HepG2 (cell line): ENCODE measurements around the gene MEF2B. TPM values are rescaled to one million over a fixed set of nuclear protein-coding genes. Genes with fewer than 3 reads are reported as not detected.

ENCODE experiments used
- AHR ChIP-seq: IDR thresholded peaks from 2 replicates; pipeline ENCODE4 v1.6.1; 2018; ENCODE audit warnings: missing genetic modification reagents, missing compliant biosample characterization
- BRD4 ChIP-seq: sonication (generic); formaldehyde crosslinking; IDR thresholded peaks from 2 replicates; pipeline ENCODE4 v1.4.0; 2020; ENCODE audit warnings: missing genetic modification reagents
- GZF1 ChIP-seq: sonication (generic); formaldehyde crosslinking; IDR thresholded peaks from 2 replicates; pipeline ENCODE4 v1.5.1; 2020; ENCODE audit warnings: mild to moderate bottlenecking, missing genetic modification reagents
- SNAI1 ChIP-seq: sonication (generic); formaldehyde crosslinking; IDR thresholded peaks from 2 replicates; pipeline ENCODE4 v1.5.0; 2020; ENCODE audit warnings: mild to moderate bottlenecking, missing genetic modification reagents, borderline replicate concordance
- SNRNP70 ChIP-seq: fragments of 200-400 bp; formaldehyde crosslinking; IDR thresholded peaks from 2 replicates; pipeline ENCODE4 v1.6.1; 2017; ENCODE audit warnings: mild to moderate bottlenecking, low read depth, low read length, moderate library complexity
- TAF15 ChIP-seq: fragments of 200-400 bp; formaldehyde crosslinking; IDR thresholded peaks from one replicate; pipeline ENCODE4 v1.6.1; 2018; ENCODE audit warnings: mild to moderate bottlenecking, low read depth, low read length; ENCODE audit not compliant: poor library complexity, severe bottlenecking
- YEATS4 ChIP-seq: sonication (generic); formaldehyde crosslinking; IDR thresholded peaks from 2 replicates; pipeline ENCODE4 v1.4.0; 2020; ENCODE audit warnings: missing genetic modification reagents, borderline replicate concordance
- ZFP36L2 ChIP-seq: sonication (generic); formaldehyde crosslinking; IDR thresholded peaks from 2 replicates; pipeline ENCODE4 v1.4.0; 2020; ENCODE audit warnings: missing genetic modification reagents
- ZNF17 ChIP-seq: sonication (generic); formaldehyde crosslinking; IDR thresholded peaks from 2 replicates; pipeline ENCODE4 v1.5.0; 2020; ENCODE audit warnings: mild to moderate bottlenecking, missing genetic modification reagents
- ZNF589 ChIP-seq: sonication (generic); formaldehyde crosslinking; conservative IDR thresholded peaks from 2 replicates; pipeline ENCODE4 v1.8.0; 2022; ENCODE audit warnings: mild to moderate bottlenecking, moderate library complexity, missing genetic modification reagents
- ZNF660 ChIP-seq: sonication (generic); formaldehyde crosslinking; IDR thresholded peaks from 2 replicates; pipeline ENCODE4 v1.5.1; 2020; ENCODE audit warnings: mild to moderate bottlenecking, low read depth, missing genetic modification reagents, borderline replicate concordance
- ZNF672 ChIP-seq: sonication (generic); formaldehyde crosslinking; IDR thresholded peaks from 2 replicates; pipeline ENCODE4 v1.8.1; 2022; ENCODE audit warnings: missing genetic modification reagents
- ZNF841 ChIP-seq: sonication (generic); formaldehyde crosslinking; IDR thresholded peaks from 2 replicates; pipeline ENCODE4 v1.8.1; 2023; ENCODE audit warnings: missing genetic modification reagents, borderline replicate concordance
- polyA plus RNA-seq, 8 experiments: library from polyadenylated mRNA; depleted of rRNA in 3 of 8; stranded (reverse) in 7 of 8; unstranded in 1 of 8; fragments of >200 nt; fragmentation: Illumina TruSeq in 4 of 8; extraction: Trizol in 4 of 8; gene quantifications; 2 replicates each; pipeline versions ENCODE4 v1.2.1 to v1.2.3, GENCODE V29; 2011 to 2016; ENCODE audit warnings: low read depth in 4 of 8, missing spikeins in 1 of 8, mixed read lengths in 1 of 8; ENCODE audit not compliant: insufficient read depth in 1 of 8
- total RNA-seq, 5 experiments: library from RNA; depleted of rRNA; stranded (reverse); fragments of >200 nt; fragmentation: Illumina TruSeq; extraction: Trizol; gene quantifications; 2 replicates each; pipeline ENCODE4 v1.2.3, GENCODE V29; 2016; ENCODE audit warnings: low read depth in 1 of 5
- TF ChIP-seq, protein P1 (sequence below), 2 experiments: sonication (generic) in 1 of 2; formaldehyde crosslinking in 1 of 2; IDR thresholded peaks; 2 replicates each; pipeline versions ENCODE4 v1.4.0 to v1.6.1; 2018 to 2020; ENCODE audit warnings: missing genetic modification reagents in 2 of 2, borderline replicate concordance in 1 of 2, low read depth in 1 of 2, mild to moderate bottlenecking in 1 of 2, missing biosample characterization in 1 of 2
- TF ChIP-seq, protein P2 (sequence below): IDR thresholded peaks from 2 replicates; pipeline ENCODE4 v1.6.1; 2018; ENCODE audit warnings: missing genetic modification reagents
- TF ChIP-seq, protein P3 (sequence below): sonication (generic); formaldehyde crosslinking; IDR thresholded peaks from 2 replicates; pipeline ENCODE4 v1.4.0; 2020; ENCODE audit warnings: missing genetic modification reagents
- TF ChIP-seq, protein P4 (sequence below): sonication (generic); formaldehyde crosslinking; IDR thresholded peaks from 2 replicates; pipeline ENCODE4 v1.5.0; 2020; ENCODE audit warnings: missing genetic modification reagents
- TF ChIP-seq, protein P5 (sequence below): sonication (generic); formaldehyde crosslinking; IDR thresholded peaks from 2 replicates; pipeline ENCODE4 v1.4.0; 2020; ENCODE audit warnings: missing genetic modification reagents

The MEF2B gene
- total and polyA plus RNA-seq, 2 of the 13 experiments (the other 11 are each of a cell fraction or from before 2014, with no cell fraction given), result 1.2 to 1.7 TPM

DNA sequence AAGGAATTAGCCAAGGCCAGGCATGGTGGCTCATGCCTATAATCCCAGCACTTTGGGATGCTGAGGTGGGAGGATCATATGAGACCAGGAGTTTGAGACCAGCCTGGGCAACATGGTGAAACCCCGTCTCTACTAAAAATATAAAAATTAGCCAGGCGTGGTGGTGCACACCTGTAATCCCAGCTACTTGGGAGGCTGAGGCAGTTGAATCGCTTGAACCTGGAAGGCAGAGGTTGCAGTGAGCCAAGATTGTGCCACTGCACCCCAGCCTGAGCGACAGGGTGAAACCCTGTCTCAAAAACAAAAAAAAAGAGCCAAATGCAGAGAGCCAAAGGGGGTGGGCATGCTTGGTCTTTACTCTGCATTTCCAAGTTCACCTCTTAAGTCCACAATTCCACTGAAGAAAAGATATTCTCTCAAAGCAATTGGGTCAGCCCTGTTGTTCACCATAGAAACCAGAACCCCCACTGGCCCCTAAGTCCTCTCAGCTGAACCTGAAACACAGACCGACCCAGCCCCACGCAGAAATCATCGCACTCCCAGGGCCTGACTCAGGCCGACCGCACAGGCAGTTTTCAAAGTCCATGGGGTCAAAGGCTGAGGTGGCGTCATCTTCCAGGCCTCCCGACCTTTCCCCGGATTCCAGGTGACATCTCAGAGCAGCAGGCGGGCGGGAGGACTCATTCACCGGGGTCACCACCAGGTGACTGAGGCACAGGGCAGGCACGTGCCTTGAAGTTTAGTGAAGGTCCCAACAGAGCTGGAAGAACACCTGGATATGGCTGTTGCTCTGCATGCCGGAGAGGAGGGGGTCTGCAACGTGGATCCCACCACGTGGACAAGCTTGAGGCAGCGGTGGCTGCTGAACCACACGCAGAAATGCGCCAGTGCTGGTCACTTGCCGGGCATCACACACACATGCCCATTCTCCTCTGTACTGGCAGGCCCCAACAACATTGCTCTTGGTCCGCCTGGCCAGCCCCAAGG lies 73.1 kb downstream of the MEF2B start (continued):
- TF ChIP-seq, protein P1, sequence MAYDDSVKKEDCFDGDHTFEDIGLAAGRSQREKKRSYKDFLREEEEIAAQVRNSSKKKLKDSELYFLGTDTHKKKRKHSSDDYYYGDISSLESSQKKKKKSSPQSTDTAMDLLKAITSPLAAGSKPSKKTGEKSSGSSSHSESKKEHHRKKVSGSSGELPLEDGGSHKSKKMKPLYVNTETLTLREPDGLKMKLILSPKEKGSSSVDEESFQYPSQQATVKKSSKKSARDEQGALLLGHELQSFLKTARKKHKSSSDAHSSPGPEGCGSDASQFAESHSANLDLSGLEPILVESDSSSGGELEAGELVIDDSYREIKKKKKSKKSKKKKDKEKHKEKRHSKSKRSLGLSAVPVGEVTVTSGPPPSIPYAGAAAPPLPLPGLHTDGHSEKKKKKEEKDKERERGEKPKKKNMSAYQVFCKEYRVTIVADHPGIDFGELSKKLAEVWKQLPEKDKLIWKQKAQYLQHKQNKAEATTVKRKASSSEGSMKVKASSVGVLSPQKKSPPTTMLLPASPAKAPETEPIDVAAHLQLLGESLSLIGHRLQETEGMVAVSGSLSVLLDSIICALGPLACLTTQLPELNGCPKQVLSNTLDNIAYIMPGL (CRISPR knock-in tag; IDR thresholded peaks at IDR 0.05; ENCODE audit: borderline replicate concordance in 1 of 2, low read depth in 1 of 2), result peak in 1 of 2 experiments; percentile 24; a peak in 1 of 4 replicates
- TF ChIP-seq SNRNP70, result no peak
- TF ChIP-seq SNAI1 (CRISPR knock-in tag), result no peak
- no peak for TF ChIP-seq TAF15
- no peak for TF ChIP-seq ZFP36L2 (CRISPR knock-in tag)
- no peak for TF ChIP-seq ZNF660 (CRISPR knock-in tag)
- TF ChIP-seq ZNF589, result peak; percentile 88
- TF ChIP-seq ZNF841, result no peak
- TF ChIP-seq GZF1 (CRISPR knock-in tag), result no peak
- peak; percentile 65; the same call in 1 of the 2 replicates for TF ChIP-seq AHR (CRISPR knock-in tag)
- no peak for TF ChIP-seq ZNF672
- TF ChIP-seq BRD4 (CRISPR knock-in tag), result peak; percentile 71
- TF ChIP-seq, protein P2, sequence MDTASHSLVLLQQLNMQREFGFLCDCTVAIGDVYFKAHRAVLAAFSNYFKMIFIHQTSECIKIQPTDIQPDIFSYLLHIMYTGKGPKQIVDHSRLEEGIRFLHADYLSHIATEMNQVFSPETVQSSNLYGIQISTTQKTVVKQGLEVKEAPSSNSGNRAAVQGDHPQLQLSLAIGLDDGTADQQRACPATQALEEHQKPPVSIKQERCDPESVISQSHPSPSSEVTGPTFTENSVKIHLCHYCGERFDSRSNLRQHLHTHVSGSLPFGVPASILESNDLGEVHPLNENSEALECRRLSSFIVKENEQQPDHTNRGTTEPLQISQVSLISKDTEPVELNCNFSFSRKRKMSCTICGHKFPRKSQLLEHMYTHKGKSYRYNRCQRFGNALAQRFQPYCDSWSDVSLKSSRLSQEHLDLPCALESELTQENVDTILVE (CRISPR knock-in tag), result peak; percentile 89
- no peak for TF ChIP-seq ZNF17 (CRISPR knock-in tag)
- TF ChIP-seq YEATS4 (CRISPR knock-in tag), result peak; percentile 76; the same call in 1 of the 2 replicates
- TF ChIP-seq, protein P3, sequence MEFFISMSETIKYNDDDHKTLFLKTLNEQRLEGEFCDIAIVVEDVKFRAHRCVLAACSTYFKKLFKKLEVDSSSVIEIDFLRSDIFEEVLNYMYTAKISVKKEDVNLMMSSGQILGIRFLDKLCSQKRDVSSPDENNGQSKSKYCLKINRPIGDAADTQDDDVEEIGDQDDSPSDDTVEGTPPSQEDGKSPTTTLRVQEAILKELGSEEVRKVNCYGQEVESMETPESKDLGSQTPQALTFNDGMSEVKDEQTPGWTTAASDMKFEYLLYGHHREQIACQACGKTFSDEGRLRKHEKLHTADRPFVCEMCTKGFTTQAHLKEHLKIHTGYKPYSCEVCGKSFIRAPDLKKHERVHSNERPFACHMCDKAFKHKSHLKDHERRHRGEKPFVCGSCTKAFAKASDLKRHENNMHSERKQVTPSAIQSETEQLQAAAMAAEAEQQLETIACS, result no peak
- TF ChIP-seq, protein P4, sequence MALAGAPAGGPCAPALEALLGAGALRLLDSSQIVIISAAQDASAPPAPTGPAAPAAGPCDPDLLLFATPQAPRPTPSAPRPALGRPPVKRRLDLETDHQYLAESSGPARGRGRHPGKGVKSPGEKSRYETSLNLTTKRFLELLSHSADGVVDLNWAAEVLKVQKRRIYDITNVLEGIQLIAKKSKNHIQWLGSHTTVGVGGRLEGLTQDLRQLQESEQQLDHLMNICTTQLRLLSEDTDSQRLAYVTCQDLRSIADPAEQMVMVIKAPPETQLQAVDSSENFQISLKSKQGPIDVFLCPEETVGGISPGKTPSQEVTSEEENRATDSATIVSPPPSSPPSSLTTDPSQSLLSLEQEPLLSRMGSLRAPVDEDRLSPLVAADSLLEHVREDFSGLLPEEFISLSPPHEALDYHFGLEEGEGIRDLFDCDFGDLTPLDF, result peak; percentile 79; the same call in 1 of the 2 replicates
- TF ChIP-seq, protein P5, sequence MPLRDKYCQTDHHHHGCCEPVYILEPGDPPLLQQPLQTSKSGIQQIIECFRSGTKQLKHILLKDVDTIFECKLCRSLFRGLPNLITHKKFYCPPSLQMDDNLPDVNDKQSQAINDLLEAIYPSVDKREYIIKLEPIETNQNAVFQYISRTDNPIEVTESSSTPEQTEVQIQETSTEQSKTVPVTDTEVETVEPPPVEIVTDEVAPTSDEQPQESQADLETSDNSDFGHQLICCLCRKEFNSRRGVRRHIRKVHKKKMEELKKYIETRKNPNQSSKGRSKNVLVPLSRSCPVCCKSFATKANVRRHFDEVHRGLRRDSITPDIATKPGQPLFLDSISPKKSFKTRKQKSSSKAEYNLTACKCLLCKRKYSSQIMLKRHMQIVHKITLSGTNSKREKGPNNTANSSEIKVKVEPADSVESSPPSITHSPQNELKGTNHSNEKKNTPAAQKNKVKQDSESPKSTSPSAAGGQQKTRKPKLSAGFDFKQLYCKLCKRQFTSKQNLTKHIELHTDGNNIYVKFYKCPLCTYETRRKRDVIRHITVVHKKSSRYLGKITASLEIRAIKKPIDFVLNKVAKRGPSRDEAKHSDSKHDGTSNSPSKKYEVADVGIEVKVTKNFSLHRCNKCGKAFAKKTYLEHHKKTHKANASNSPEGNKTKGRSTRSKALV (CRISPR knock-in tag), result peak; percentile 81; the same call in 1 of the 2 replicates
